Dermis microvascular lymphatic vessel endothelial cell (primary cell): ENCODE results near the gene MED12L. TPM values are rescaled to one million over a fixed set of nuclear protein-coding genes. Genes with fewer than 3 reads are reported as not detected.

Source experiments
- DNase-seq, 2 donors: peaks; one replicate each; pipeline versions ENCODE4 v3.0.0 to v3.0.0-alpha.2; 2010; ENCODE audit warnings: low read depth in 2 of 2
- total RNA-seq: library from RNA; depleted of rRNA; stranded (reverse); fragments of >200 nt; gene quantifications from 2 replicates; pipeline ENCODE4 v1.2.1, GENCODE V29; 2014

MED12L gene
- total RNA-seq, 1 donor from 2014 or later = 0.13 TPM

DNA sequence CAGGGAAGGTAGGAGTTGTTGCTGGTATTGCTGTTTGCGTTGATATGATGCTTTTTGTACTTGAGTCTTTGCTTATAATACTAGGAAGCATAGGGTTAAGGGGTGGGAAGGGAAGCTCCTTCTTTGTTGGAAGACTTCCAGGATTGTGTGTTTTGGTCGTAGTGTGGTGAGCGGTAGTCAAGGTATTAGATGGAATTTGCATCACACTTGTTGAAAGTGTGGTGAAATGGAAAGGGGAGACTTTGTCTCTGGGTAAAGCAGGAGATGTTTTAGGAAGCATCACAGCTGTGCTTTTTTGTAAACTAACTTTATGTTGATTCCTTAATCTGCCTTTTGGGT, 360.5 kb downstream of the MED12L start:
- DNase-seq = no peak

DNA sequence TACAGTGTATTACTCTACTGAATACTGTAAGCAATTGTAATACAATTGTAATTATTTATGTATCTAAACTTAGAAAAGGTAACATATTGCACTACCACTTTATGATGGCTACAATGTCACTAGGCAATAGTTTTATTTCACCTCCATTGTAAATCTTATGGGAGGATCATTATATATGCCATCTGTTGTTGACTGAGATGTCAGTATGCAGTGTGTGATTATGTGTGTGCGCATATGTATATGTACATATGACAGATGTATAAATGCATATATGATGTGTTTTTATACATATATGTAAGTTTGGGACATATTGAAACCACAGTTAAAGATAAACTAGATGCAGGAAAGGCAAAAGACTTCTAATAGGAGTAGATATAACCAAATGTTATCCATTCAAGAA, 366.9 kb downstream of the MED12L start:
- no peak for DNase-seq

DNA sequence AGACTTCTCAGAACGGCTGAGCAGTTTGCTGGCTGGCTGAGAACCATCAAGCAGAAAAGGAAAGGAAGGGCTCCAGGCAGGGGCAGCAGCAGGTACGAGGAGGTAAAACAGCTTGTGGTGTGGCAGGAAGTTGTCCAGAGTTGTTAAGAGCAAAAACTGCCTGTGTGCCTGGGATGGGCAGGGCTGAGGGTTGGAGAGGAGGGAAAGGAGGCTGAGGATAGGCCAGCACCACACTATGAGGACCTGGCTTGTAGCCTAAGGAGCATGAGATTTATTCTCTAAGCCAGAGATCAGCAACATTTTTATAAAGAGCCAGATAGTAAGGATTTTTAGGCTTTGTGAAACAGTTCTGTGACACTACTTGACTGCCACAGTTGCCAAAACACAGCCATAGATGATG, 367.4 kb downstream of the MED12L start:
- no peak for DNase-seq

DNA sequence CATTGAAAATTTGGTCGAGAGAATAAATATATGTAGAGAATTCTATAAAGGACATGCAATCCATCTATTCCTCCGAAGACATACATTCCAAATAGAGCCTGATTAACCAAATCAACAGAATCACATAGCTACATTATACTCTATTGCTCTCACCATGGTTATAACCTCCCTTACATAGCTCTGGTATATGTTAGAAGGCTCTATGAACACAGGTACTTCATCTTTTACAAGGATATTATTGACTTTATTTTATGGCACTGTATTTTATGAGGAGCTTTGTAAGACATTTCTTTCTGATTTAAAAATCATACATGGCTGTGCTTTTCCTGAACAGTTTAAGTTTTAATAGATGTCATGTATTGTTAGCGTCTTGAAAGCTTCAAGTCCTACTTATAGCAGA, 370.6 kb downstream of the MED12L start:
- no peak for DNase-seq

DNA sequence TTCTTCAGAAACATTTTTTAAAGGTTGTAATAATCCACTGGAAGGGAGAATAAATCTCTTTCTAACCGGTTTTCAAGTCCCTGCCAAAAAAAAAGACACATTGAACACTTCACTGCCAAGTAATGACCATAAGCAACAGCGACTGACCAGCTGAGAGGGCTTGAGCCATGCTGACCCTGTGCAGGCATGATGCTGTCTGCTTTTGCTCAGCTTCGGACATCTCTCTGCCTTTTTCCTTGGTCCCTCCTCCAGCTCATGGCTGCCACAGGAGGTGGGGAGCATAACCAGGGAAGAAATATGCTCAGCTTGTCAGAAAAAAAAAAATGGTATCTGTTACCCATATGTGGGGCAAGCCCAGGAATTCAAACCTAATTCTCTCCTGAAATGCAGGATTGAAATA, 373.9 kb downstream of the MED12L start:
- no peak for DNase-seq

DNA sequence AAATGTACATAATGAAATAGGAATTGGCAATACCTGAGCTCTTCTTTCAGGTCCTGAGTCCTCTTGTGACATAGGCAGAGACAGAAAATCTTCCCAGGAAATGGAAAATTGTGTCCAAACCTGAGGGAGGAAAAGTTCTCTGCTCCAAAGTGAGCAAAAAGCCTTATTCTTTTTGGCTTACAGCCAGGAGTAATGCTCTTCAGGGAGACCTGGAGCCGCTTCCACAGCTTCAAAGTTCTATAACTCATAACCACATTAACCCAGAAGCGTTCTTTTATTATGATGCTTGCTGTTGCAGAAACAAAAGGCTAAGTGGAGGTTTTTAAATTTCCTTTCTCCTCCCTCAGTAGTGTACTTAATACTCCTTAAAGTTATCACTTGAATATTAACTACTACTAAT, 374.8 kb downstream of the MED12L start:
- no peak for DNase-seq

DNA sequence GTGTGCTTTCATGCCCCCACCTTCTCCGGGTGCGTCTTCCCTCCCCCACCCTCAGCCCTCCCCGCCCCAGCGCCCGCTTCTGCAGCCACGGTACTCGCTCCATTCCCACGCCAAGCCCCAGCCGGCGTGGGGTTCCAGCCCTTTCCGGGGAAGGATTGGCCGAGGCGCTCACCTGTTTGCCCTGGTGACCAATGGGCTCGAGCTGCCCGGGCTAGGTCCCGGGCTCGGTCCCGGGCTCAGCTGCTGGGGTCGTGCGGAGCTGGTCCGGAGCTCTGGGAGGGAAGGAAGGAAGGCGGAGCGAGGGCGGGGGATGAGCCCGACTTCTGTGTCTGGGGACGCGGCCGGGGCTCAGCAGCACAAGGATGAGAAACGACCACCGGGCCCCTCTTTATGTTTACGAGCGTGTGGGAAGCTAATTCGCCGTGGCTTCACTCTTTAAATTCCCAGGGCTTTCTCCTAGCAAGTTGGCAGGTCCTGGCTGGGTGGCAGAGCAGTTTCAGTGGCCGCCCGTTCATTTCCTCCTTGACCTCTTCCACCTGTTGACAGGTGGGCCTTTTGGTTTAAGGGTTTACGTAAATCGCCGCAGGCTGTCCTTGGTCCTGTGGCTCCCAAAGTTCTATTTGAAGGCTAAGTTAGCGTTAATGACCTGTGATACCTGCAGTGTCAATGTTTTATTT, 375.4 kb downstream of the MED12L start, which contains the start of gene IGSF10:
IGSF10 (minus strand) TSS at position 288 of the 677 bp plus-strand sequence. CDS start 2,352 bp downstream, outside the sequence.
- DNase-seq = no peak

DNA sequence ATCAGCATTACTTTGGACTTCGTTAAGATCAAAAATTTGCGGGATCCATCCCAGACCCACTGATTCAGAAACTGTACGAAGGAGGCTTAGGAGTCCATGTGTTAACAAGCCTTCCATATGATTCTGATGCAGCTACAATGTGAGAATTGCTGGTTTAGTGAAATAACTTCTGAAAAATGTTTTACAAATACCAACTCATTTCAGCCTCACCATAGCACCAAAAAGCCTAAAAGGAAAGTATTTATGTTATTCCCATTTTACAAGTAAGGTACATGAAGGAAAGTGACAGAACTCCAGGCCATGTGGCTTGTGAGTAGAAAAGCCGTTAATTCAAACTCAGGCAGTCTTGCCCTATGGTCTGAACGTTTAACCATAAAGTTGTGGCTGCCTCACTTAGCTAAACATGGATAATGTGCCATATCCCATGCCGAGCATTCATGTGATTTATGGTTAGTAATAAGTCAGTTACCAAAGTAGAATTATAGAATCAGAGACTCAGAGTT, 376.9 kb downstream of the MED12L start:
- DNase-seq = no peak

DNA sequence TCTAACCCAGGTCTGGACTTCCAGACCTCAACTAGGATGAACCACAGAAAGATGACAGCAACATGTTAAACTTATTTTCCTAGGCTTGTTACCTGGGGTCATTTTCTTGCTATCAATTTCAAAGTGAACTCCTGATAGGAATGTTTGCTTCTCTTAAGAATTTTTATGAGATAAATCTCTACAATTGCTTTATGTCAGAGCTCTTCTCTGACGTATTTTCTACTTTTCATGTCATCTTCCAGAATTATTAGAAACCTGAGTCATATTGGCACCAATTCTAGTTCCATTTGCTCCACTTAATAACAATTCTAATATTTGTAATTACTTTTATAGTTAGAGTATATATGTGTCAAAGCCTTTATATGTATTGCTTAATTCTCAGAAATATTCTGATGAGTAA, 377.5 kb downstream of the MED12L start:
- DNase-seq = no peak

DNA sequence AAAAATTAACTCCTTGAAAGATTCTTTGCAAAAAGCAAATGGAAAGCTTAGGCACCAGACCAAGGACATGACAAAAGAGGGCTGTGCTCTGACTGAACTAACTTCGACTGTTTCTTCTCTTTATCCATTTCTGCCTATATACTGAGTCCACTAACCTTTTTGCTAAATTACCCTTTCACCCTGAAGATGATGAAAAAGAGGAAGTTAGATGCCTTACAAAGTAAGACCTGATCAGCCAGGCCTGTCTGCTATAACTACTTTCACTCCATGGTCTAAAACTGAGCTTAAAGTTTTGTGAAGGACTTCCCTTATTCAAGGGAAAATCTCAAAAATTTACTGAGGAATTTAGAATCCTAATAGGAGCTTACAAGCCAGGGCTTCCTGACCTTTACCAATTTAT, 381.6 kb downstream of the MED12L start:
- no peak for DNase-seq

DNA sequence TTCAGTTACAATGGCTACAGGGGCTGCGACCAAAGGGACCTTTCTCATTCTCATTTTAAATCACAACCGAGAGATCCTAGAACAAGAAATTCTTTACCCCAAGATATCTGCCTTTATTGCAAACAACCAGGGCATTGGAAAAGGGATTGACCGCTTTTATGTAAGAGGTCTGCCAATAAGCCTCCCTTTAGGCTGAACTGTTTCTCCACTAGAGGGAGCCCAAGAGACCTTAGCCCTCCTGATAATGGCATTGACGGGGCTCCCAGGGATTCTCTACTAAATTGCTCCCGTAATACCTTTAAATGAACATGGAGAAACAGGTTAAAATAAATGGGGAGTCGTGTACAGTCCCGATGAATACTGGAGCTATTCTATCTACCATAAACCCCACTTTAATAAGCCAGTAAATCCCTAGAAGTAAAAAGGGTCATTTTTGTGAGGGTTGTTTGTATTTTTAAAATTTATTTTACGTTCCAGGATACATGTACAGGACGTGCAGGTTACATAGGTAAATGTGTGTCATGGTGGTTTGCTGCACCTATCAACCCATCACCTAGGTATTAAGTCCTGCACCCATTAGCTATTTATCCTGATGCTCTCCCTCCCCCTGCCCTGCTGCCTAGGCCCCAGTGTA, 382.9 kb downstream of the MED12L start:
- peak; percentile 50 to 75 for DNase-seq

DNA sequence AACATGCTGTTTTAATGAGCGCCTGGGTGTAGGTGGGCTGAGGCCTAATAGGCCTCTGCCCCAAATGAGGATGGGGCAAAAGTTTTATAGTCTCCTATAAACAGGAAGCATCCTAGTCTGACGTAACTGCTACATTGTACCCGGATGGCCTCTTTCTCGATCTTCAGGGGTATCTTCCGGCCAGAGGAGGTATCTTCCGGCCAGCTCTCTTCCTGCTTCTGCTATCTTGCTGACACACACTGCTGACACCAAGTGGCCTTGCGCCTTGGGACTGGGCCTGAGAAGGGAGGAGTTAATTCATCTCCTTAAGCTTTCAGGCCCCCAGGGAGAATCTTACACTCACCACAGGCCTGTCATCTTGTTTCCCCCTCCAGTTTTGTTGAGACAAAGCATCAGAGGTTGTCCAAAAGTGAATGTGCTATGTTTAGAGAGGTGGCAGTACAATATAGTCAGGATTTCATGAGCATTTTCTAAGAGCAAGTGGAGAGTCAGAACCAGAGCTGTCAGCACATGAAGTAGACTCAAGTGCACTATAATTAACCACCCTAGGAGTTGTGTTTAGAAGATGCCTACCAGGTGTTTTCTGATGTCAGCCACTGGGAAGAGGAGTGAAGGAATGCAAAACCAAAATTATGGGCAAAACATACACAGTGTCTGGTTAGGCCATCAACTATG, 391.0 kb downstream of the MED12L start:
- DNase-seq = no peak

DNA sequence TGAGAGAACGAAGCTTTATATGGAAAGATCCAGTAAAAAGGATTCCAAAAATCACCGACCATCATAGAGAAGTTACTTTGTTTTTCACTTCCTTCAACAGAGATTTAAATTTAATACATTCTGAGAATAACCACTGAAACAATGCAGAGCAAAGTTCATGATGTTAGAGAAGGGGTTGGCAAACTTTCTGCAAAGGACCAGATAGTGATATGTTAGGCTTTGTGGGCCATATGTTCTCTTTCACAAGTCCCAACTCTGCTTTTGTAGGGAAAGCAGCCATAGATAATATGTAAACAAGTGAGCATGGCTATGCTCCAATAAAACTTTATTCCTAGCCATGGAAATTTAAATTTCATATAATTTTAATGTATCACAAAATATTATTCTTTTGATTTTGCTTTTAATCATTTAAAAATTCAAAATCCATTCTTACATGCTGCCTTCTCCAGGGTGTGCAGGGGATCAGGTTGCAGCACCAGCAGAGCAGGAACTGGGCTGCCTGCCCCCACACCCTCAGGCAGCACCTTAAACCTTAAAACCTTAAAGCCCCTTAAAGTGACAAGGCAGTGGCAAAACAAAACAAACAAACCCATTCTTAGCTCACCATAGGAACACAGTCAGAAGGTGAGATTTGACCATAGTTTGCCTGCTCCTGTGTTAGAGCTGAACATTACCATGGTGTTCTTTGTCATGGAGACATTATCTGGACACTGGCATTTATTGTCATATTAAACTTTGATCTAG, 392.3 kb downstream of the MED12L start:
- no peak for DNase-seq

DNA sequence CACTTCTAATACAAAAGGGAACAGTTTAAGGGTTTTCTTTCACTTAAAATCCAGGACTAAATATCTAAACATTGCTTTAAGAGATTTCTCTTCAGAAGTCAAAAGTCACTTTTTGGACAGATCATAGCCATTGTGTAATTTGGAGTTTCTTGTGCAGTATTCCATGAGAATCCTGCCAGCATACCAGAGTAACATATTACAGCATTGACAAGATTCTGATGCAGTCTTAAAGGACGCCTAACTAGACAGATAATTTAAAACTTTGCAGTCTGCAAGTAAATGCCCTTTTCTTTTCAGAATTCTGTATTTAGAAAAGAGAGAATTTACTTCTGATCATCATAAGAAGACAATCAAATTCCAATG, 392.9 kb downstream of the MED12L start:
- DNase-seq = no peak

DNA sequence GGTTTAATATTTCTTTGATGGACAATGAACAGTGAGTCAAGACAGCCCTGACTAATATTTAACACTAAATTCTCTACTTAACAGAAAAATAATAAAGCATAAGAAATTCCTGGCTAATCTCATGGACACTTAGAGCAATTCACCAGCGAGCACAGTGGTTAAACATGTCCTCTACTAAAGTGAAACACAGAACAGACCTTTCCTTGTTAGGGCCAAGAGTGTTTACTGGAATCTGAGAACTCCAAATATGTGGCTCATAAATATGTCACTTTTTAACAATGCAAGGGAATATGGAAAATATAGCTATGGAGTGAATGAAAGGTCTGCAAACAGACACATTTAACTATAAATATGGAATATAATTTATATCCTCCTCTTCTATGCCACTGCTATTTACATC, 394.0 kb downstream of the MED12L start:
- no peak for DNase-seq

DNA sequence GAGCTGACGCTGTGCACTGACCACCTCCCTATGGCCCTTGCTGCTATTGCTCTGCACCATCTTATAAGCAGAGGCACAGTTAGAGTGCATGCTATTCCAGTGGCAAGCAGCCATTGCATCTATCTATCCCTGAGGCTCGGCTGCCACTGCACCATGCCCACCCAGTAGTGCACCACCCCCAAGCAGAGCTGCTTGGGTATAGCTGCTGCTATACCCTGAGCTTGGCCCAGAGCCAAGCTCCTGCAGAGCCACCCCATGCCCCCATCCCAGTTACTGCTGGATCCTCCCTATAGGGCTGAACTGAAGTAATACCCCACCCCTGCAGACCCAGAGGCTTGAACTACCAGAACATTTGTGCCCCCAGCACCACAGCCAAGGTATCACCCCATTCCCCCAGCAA, 395.0 kb downstream of the MED12L start:
- DNase-seq = no peak

DNA sequence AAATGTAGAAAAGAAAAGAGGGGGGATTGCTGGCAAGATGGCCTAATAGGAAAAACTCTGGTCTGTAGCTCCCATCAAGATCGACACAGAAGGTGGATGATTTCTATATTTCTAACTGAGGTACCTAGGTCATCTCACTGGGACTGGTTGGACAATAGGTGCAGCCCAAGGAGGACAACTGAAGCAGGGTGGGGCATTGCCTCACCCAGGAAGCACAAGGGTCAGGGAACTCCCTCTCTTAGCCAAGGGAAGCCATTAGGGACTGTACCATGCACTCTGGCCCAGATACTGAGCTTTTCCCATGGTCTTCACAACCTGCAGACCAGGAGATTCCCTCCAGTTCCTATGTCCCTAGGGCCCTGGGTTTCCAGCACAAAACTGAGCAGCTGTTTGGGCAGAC, 398.0 kb downstream of the MED12L start:
- DNase-seq = no peak

DNA sequence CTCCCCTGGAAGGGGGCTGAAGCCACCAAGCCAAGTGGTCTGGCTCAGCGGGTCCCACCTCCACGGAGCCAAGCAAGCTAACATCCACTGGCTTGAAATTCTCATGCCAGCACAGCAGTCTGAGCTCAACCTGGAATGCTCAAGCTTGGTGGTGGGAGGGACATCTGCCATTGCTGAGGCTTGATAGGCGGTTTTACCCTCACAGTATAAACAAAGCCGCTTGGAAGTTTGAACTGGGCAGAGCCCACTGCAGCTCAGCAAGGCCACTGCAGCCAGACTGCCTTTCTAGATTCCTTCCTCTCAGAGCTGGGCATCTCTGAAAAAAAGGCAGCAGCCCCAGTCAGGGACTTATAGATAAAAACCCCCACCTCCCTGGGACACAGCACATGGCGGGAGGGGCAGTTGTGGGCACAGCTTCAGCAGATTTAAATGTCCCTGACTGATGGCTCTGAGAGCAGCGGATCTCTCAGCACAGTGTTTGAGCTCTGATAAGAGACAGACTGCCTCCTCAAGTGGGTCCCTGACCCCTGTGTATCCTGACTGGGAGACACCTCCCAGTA, 398.6 kb downstream of the MED12L start:
- no peak for DNase-seq
